ENCODE measurements around the gene FOLR3.
"Not testable (repeated sequence)": the region's sequence is repeated elsewhere in the genome, so short reads cannot be mapped to it uniquely, and the experiment has no call there.

The FOLR3 gene

GRCh38 chr11:72169046-72169555 lies 33.6 kb downstream of the FOLR3 start:
- not testable (repeated sequence) for DNase-seq

- not testable (repeated sequence) for DNase-seq
Observed at GRCh38 chr11:72169754-72170153, 34.2 kb downstream of the FOLR3 start.

GRCh38 chr11:72172043-72172442 lies 36.5 kb downstream of the FOLR3 start:
- not testable (repeated sequence) for DNase-seq

- DNase-seq: no peak
Observed at GRCh38 chr11:72173291-72173690, 37.8 kb downstream of the FOLR3 start.

- DNase-seq: no peak
Observed at GRCh38 chr11:72174302-72175070, 39.0 kb downstream of the FOLR3 start.

- no peak for DNase-seq
Observed at GRCh38 chr11:72177656-72178055, 42.1 kb downstream of the FOLR3 start.

GRCh38 chr11:72179049-72179803 lies 43.7 kb downstream of the FOLR3 start:
- no peak for DNase-seq

GRCh38 chr11:72179804-72180396 lies 44.4 kb downstream of the FOLR3 start:
- no peak for DNase-seq

- not testable (repeated sequence) for DNase-seq
Observed at GRCh38 chr11:72180892-72181552, 45.5 kb downstream of the FOLR3 start.

- not testable (repeated sequence) for DNase-seq
Observed at GRCh38 chr11:72181553-72181958, 46.0 kb downstream of the FOLR3 start.

GRCh38 chr11:72188267-72188666 lies 52.7 kb downstream of the FOLR3 start:
- no peak for DNase-seq

Data from RPMI8226 (cell line).